GM19328 (cell line): ENCODE measurements around the gene SLC12A7.

Experiments
- ATAC-seq: cut with Tn5 transposase; IDR thresholded peaks from one replicate; pipeline ENCODE4 v1.9.1; 2021; ENCODE audit warnings: mild to moderate bottlenecking, moderate library complexity; ENCODE audit not compliant: unreplicated experiment

Gene SLC12A7

DNA sequence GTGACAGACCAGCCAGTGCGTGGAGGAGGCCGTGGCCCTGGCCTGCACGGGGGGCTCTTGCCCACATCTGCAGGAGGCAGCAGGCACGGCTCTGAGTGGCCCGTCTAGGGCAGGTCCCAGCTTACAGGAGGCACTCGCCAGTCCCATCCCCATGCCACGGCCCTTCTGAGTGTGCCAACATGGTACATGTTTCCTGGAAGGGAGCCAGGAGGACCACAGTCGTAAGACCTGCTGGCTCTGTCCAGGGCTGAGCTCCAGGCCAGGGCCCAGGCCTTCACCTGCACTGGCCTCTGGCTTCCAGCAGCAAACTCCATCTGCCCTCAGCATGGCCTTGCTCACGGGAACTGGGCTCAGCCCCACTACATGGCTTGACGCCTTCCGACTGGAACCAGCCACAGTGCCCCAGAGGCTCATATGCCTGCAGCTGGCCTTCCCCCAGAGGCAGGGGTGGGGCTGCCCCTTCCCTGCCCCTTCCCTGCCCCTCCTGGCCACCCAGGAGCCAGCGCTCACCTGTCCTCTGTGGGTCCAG lies 99.5 kb downstream of the SLC12A7 start:
- ATAC-seq = no peak

GRCh38 chr5:1011741-1012312 lies 100.0 kb downstream of the SLC12A7 start:
- no peak for ATAC-seq

DNA sequence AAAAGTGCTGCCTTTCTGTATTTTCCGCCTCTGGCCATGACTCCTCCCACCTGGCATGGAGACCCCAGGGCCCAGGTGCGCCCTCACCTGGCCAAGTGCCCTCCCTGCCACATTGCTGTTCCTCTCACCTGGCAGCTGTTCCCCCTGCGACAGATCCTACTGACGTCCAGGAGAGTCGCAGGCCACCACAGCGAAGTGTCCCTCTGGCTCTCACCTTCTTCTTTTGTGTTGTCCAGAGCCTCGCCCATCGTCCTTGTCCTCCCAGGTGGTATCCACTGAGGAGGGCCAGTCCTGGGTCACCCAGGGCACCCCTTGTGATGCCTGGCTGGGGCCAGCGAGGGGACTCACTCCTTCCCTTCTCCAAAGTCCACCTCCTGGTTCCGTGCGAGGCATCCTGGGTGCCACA lies 100.6 kb downstream of the SLC12A7 start:
- ATAC-seq = no peak

- ATAC-seq = no peak
These were observed 101.2 kb downstream of the SLC12A7 start for GRCh38 chr5:1010641-1011046.

GRCh38 chr5:1010181-1010510 lies 101.7 kb downstream of the SLC12A7 start:
- no peak for ATAC-seq

DNA sequence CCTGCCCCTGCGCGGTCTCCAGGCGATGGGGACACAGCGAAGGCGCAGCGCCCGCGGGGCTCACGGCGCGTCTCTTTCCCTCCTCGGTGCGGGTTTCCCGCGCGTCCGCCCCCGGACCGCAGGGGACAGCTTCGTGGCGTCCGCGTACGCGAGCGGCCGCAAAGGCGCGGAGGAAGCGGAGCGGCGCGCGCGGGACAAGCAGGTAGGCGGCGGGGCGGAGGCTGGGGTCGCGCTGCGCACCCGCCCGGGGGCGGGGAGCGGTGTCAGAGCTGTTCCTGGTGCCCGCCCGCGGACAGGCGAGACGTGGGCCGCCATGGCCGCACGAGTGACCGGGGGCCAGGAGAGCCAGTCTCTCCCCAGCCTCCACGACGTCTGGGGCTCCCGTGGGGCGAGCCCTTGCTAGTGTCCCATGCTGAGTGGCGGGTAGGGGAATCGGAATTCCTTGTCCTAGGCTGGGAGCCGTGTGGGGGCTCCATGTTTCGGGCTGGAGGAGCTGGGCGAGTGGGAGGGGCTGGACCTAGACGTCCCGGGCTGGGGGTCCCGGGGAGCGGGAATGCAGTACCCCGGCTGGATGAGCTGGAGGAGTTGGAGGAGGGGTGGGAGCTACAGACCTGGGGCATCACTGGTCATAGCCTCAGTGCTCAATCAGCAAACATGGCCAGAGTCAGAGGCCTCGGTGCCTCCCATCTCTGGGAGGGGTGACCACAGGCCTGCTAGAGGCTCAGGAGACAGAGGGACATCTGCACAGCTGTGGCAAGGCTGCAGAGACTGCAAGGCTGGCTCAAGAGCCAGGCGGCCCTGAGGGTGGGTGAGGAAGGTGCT lies 102.3 kb downstream of the SLC12A7 start:
- no peak for ATAC-seq

DNA sequence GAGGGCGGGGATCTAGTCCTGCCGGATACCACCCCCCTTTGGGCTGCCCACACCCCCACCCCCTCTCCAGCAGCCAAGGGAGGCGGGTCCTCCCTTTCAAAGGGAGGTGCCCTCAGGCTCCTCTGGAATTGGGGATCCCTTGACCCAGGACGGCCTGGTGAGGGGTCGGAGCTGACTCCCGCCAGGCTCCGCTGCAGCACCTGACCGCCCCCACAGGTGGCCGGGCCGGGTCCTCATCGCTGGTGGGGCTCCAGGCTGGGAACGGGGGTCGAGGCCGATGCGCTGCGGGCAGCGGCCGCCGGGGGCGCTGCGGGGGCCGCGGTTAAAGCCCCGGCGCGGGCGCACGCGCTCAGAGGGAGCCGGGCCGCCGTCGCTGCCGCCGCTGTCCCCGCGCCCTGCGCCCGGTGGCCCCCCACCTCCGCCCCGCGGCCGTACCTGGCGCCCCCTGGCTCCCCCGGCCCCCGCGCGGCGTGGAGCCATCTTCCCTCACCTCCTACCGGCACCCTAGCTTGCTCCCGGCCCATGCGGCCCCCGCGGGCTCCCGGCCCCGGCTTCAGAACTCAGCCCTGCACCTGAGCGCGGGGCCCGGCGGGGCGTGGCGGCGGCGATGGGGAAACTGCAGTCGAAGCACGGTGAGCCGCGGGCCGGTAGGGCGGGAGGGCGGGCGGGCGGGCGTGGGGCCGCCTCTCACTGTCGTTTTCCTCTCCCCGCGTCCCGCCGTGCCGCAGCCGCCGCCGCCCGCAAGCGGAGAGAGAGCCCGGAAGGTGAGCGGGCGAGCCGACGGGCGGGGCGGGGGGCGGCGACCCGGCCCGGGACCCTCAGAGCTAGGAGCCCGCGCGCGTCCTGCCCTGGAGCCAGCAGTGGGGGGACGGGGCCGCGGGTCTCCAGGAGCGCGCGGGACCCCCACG lies 103.2 kb downstream of the SLC12A7 start, which contains the start of gene NKD2:
Gene NKD2, plus strand, starts transcription at position 352 of the 908 bp plus-strand sequence. Its CDS starts 256 bp downstream, at position 608.
- no peak for ATAC-seq

DNA sequence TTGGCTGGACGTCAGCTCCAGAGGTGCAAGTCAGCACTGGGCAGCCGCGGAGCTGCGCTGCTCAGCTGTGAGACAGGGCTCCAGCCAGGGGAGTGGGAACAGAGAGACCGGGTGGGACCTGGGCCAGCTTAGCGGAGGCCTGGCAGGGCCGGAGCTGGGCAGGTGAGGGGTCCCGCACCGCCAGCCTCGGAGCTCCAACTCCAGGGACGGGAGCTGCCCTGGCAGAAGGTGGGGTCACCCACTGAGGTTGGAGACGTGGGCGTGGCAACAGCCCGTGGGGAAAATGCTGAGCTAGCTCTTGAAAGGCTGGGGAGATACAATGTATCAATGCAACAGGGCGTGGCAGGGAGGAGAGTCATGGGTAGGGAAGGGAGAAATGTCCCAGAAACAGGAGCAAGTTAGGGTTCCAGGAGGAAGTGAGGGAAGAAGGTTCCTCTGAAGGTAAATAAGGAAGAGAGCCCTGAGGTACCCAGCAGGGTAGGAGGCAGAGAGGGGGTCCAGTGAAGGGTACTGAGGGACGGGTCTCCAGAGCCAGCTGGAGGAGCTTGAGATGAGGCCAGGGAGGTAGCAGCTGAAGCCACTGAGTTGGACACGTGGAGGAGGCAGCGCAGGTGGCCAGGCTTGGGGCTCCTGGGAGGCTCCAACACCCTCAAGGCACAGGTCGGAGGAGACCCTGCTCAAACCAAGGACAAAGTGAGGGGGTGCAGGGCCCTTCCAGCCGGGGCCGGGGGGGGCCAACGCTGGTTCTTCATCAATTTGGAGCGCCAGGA lies 104.0 kb downstream of the SLC12A7 start:
- no peak for ATAC-seq

DNA sequence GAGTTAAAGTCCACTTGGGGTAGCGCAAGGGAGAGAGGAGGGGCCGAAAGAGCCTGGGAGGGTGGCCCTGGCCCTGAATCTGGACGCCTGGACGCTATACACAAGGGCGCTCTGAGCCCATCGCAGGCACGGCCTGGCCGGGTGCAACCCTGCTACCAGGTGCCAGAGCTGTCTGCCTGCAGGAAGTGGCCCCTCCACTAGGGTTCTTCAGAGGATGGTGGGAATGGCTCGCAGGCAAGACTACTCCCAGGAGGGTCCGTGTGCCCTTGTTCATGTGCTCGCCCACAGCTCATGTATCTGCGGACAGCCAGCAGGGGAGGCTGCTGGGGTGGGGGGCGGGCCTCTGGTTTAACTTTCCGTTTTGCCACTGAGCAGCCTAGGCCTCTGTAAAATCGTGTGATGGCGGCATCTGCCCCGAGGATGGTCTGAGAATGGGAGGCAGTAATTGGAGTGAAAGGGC lies 104.6 kb downstream of the SLC12A7 start:
- ATAC-seq = no peak

DNA sequence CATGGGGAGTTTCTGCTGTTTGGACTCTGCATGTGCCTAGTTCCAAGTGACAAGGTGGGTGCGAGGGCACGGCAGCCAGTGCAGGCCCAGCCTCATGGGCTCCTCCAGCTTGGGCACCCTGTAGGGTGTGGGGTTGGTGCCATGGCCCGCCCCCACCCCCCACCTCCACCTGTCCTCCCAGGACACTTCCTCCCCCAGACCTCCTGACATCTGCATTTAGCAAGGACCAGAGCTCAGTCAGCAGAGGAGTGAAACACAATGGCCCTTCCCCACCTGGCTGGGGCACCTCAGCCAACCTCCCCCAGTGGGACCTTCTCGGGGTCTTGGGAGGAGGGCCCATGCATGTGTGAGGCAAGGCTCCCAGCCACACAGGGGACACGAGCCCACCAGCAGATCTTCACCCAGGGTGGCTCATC lies 105.2 kb downstream of the SLC12A7 start:
- no peak for ATAC-seq

DNA sequence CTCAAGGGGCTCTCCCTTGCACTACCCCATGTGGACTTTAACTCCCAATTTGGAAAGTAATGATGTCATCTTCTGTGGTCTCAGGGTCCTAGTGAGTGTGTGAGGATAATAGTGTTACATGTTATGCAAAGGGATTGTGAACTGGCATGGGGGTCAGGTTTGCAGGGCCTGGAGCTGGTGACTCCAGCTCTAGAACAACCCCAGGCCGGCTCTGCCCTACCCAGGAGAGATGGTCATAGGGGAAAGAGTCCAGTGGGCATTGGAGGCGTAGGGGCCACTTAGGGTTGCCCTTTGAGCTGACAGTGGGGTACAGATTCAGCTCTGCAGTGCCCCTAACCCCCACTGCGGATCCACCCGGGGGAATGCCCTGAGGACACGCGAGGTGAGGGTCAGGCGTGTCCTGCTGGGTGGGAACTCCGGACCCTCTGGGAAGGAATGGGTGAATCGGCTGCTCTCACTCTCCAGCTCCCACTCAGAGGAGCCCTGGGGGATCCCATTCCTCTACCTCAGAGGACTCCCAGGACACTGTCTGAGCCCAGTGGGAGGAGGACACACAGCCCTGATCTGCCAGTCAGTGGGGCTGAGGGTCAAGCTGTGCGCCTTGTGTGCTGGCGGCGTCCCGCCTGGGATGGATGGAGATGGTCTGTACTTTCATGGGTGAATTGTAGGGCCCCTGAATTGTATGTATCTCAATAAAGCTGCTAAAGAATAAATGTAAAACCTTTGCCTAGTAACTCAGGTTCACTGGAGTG lies 105.8 kb downstream of the SLC12A7 start:
- ATAC-seq = no peak

- no peak for ATAC-seq
These were observed 106.5 kb downstream of the SLC12A7 start for GRCh38 chr5:1005249-1005851.

DNA sequence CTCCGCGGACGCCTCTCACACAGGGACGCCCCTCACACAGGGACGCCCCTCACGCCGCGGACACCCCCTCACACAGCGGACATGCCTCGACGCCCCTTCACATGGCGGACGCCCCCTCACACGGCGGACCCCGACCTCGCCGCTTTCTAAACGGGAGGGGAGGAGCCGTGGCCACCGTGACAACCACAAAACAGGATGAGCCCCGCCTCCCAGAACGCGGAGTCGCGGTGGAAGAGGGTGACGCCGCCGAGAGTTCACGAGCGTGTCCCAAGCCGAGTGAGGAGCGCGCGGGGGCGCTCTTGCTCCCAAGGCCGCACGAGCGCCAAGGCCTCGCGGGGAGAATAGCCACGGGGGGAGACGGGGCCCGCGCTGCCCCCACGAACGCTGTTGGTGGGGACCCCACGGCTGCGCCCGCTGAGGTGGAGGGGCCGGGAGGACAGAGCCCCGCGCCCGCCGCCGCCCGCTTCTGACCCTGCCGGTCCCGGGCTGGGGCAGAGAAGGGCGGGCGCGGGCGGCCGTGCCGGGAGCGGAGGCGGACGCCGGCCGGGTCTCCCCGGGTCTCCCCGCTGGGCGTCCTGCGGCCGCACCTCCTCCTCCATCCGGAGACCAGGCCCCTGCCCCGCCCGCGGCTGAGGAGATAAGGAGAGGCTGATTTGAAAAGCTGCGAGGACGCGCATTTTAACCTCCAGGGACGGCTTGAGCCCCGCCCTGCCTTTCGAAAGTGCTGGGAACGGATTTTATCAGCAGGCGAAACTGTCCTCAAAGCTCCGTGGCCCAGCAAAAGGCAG lies 107.2 kb downstream of the SLC12A7 start:
- ATAC-seq = no peak

DNA sequence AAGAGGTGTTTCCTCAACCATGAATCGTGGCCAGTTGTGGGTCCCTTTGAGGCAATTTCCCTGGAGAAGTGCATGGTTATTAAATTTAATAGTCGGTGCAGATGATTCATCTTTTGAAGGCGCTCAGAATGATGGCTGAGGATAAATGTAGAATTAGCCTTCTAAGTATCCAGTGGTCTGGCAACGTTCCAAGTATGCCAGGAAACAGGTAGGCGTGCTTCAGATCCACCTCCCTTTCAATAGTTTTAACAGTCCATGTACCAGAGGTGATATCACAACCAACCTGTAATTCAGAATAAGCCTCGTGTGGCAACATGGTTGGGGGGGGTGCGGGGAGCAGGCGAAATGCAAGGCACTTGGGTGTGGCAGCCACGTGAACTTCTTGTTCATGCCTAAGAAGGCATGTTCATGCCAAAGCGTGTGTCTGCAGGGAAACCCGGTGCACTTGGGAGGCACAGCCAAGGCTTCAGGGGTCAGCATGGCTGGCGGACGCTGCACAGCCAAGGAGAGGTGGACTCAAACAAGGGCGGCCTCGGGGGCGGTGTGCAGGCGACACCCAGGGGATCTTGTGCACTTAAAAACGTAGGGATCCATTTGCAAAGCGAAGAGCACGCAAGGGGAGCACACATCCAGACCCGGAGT lies 108.4 kb downstream of the SLC12A7 start:
- ATAC-seq = no peak

- no peak for ATAC-seq
These were observed 109.0 kb downstream of the SLC12A7 start for GRCh38 chr5:1002836-1003235.

- no peak for ATAC-seq
These were observed 109.7 kb downstream of the SLC12A7 start for GRCh38 chr5:1002271-1002546.

DNA sequence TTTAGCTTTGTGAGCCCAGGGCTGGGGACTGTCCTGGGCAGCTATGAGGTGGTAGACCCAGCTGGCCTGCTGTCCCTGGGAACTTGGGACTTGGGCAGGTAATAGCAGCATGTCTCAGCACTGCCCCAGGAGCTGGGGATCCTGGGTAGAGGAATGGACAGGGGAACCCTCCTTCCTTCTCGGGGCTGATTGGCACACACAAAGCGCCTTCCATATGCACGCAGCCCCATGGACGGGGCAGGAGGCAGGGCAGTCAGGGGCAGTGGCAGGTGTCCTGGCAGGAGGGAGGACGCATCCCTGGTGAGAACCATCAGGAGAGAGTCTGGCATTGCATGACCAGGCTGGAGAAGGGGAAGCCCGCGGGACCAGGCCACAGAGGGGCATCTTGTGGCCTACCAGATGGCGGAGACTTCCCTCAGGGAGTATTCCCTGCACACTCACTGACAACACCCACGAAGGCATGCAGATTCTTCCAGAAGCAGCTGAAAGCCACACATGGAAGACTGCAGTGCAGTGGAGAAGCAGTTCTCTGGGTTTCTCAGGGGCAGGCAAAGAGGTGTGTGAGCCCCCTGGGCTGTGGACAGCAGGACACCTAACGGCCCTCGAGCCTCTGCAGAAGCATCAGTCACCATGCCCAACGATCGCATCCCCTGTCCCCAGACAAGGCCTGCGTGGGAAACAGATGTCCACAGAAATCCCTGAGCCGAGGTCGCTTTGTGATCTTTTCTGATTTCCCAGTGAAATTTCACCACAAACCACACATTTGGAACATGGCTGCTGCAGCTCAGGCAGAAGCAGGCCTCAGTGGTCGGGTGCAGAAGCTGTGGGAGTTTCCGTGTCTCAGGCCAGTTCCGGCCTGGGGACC lies 110.2 kb downstream of the SLC12A7 start:
- no peak for ATAC-seq
